OCI-LY3 (cell line): ENCODE data around the gene CCZ1B.
A peak's percentile ranks its signal among the peaks of the same experiment; 100 is the strongest.
"Not testable (repeated sequence)": the region's sequence is repeated elsewhere in the genome, so short reads cannot be mapped to it uniquely, and the experiment has no call there.

Experiments used
- EZH2phosphoT487 ChIP-seq: fragments of 200-600 bp; shearing (Covaris generic); IDR thresholded peaks from 2 replicates; pipeline ENCODE4 v1.6.1; 2018; ENCODE audit warnings: antibody characterized with exemption, mixed run types, low read depth
- TF ChIP-seq, protein P1 (sequence below): fragments of 200-600, 300-600 bp; sonication (generic); IDR thresholded peaks from 2 replicates; pipeline ENCODE4 v1.5.1; 2014; ENCODE audit warnings: antibody characterized with exemption, low read length, low read depth

- TF ChIP-seq, protein P1, sequence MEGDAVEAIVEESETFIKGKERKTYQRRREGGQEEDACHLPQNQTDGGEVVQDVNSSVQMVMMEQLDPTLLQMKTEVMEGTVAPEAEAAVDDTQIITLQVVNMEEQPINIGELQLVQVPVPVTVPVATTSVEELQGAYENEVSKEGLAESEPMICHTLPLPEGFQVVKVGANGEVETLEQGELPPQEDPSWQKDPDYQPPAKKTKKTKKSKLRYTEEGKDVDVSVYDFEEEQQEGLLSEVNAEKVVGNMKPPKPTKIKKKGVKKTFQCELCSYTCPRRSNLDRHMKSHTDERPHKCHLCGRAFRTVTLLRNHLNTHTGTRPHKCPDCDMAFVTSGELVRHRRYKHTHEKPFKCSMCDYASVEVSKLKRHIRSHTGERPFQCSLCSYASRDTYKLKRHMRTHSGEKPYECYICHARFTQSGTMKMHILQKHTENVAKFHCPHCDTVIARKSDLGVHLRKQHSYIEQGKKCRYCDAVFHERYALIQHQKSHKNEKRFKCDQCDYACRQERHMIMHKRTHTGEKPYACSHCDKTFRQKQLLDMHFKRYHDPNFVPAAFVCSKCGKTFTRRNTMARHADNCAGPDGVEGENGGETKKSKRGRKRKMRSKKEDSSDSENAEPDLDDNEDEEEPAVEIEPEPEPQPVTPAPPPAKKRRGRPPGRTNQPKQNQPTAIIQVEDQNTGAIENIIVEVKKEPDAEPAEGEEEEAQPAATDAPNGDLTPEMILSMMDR, result peak; percentile 28; the same call in 1 of the 2 replicates
- not testable (repeated sequence) for TF ChIP-seq EZH2phosphoT487
Measured at GRCh38 chr7:6857721-6858314, 31.7 kb upstream of the CCZ1B start.
